ENCODE measurements around the gene NKAIN2.
A peak's percentile ranks its signal among the peaks of the same experiment; 100 is the strongest.

NKAIN2 gene

GRCh38 chr6:124123617-124124209 lies 320.0 kb downstream of the NKAIN2 start:
- no peak overlapping the region for H3K4me3 ChIP-seq (ENCODE audit: low read depth, low read length)
- in situ Hi-C loops (cut with HindIII; ENCODE audit: low sequenced_read_pairs) = no loop called here
- TF ChIP-seq, protein P1, sequence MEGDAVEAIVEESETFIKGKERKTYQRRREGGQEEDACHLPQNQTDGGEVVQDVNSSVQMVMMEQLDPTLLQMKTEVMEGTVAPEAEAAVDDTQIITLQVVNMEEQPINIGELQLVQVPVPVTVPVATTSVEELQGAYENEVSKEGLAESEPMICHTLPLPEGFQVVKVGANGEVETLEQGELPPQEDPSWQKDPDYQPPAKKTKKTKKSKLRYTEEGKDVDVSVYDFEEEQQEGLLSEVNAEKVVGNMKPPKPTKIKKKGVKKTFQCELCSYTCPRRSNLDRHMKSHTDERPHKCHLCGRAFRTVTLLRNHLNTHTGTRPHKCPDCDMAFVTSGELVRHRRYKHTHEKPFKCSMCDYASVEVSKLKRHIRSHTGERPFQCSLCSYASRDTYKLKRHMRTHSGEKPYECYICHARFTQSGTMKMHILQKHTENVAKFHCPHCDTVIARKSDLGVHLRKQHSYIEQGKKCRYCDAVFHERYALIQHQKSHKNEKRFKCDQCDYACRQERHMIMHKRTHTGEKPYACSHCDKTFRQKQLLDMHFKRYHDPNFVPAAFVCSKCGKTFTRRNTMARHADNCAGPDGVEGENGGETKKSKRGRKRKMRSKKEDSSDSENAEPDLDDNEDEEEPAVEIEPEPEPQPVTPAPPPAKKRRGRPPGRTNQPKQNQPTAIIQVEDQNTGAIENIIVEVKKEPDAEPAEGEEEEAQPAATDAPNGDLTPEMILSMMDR (IDR thresholded peaks at IDR 0.05; ENCODE audit: low read depth, low read length) = no peak
- no peak for DNase-seq (ENCODE audit: low read depth, low spot score)

- TF ChIP-seq, protein P1 (IDR thresholded peaks at IDR 0.05; ENCODE audit: low read depth, low read length) = no peak
- no peak overlapping the region for H3K4me3 ChIP-seq (ENCODE audit: low read depth, low read length)
- DNase-seq (ENCODE audit: low read depth, low spot score) = peak; percentile 87
- in situ Hi-C loops (cut with HindIII; ENCODE audit: low sequenced_read_pairs) = no loop called here
Observed at GRCh38 chr6:124131259-124131658, 327.6 kb downstream of the NKAIN2 start.

GRCh38 chr6:124131779-124132178 lies 328.1 kb downstream of the NKAIN2 start:
- H3K4me3 ChIP-seq (ENCODE audit: low read depth, low read length) = no peak overlapping the region
- in situ Hi-C loops (cut with HindIII; ENCODE audit: low sequenced_read_pairs) = no loop called here
- TF ChIP-seq, protein P1 (IDR thresholded peaks at IDR 0.05; ENCODE audit: low read depth, low read length) = no peak
- no peak for DNase-seq (ENCODE audit: low read depth, low spot score)

- in situ Hi-C loops (cut with HindIII; ENCODE audit: low sequenced_read_pairs) = no loop called here
- TF ChIP-seq, protein P1 (IDR thresholded peaks at IDR 0.05; ENCODE audit: low read depth, low read length) = no peak
- DNase-seq (ENCODE audit: low read depth, low spot score) = peak; percentile 45
- no peak overlapping the region for H3K4me3 ChIP-seq (ENCODE audit: low read depth, low read length)
Observed at GRCh38 chr6:124132256-124132655, 328.6 kb downstream of the NKAIN2 start.

DNA sequence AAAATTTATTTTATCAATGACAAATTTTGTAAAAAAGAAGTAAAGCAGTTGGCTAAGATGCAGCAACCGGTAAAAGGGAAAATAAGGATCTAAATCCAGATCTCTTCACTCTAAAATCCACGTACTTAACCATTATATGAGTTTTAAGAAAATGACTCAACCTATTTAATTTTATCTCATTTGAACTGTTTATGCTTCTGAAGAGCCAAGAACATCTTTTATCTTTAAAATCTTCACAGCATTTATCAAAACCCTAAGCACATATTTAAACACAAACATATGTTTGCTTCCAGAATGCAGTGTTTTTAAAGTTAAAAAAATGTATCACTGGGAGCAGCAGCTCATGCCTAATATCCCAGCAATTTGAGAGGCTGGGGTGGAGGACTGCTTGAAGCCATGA lies 339.2 kb downstream of the NKAIN2 start:
- H3K4me3 ChIP-seq (ENCODE audit: low read depth, low read length) = no peak overlapping the region
- no peak for DNase-seq (ENCODE audit: low read depth, low spot score)
- TF ChIP-seq, protein P1 (IDR thresholded peaks at IDR 0.05; ENCODE audit: low read depth, low read length) = no peak
- in situ Hi-C loops (cut with HindIII; ENCODE audit: low sequenced_read_pairs) = no loop called here

GRCh38 chr6:124143435-124143834 lies 339.8 kb downstream of the NKAIN2 start:
- DNase-seq (ENCODE audit: low read depth, low spot score) = no peak
- in situ Hi-C loops (cut with HindIII; ENCODE audit: low sequenced_read_pairs) = no loop called here
- TF ChIP-seq, protein P1 (IDR thresholded peaks at IDR 0.05; ENCODE audit: low read depth, low read length) = no peak
- H3K4me3 ChIP-seq (ENCODE audit: low read depth, low read length) = no peak overlapping the region
